Measurements from ENCODE around the gene SULT1C2. TPM values are rescaled to one million over a fixed set of nuclear protein-coding genes. Genes with fewer than 3 reads are reported as not detected.

The SULT1C2 gene
- total RNA-seq, 1 experiment from 2014 or later: 3.9 TPM

DNA sequence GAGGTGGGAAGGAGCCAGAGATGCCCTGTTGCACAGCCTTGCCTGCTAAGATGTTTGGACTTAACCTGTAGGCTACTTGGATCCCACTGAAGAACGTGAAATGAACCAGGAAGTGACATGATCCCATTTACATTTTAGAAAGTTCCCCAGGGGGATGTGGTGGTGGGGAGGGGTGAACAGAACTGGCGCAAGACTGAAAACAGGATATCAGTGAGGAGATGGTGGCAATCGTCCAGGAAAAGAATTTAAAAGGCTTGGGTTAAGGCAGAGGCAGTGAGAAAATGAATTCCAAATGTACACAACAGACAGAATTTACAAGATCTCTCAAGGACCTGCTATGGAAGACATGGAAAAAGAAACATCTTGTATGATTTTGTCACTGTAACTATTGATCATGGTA, 42.3 kb downstream of the SULT1C2 start:
- H3K4me2 ChIP-seq (ENCODE audit: low read length): no peak overlapping the region

More for the DNA sequence above, 42.3 kb downstream of the SULT1C2 start:
- ChIA-PET RAD21 (ENCODE audit: low non-redundant PET in 1 of 2, low total read pairs in 2 of 2, uncharacterized antibody in 2 of 2, unreplicated experiment in 2 of 2) (no interaction called here), POLR2A (no interaction called here), CTCF (no interaction called here)
- Histone ChIP-seq H3K9ac (ENCODE audit: low read length) (no peak overlapping the region), H2AFZ (ENCODE audit: low read depth, low read length, poor library complexity, severe bottlenecking) (no peak overlapping the region), H3K27me3 (ENCODE audit: insufficient read depth, low read length) (peaks cover 8% of the 10 kb centered on the region), H3K4me1 (ENCODE audit: control insufficient read depth in 1 of 2, insufficient read depth in 2 of 2, low read length in 2 of 2) (no peaks in the 10 kb centered on the region), H3K27ac (ENCODE audit: low read depth, low read length) (no peak overlapping the region), H3K9me3 (ENCODE audit: control insufficient read depth in 1 of 2, insufficient read depth in 1 of 2, low read depth in 1 of 2, low read length in 2 of 2) (no peaks in the 10 kb centered on the region), H4K20me1 (ENCODE audit: insufficient read depth) (no peaks in the 10 kb centered on the region), H3K4me3 (replicated peaks in 1 of 2; ENCODE audit: low read depth in 1 of 2, low read length in 2 of 2) (no peak overlapping the region), H3K79me2 (ENCODE audit: insufficient read depth, low read length) (no peaks in the 10 kb centered on the region), H3K9me2 (ENCODE audit: insufficient read depth) (no peaks in the 10 kb centered on the region), H3K36me3 (ENCODE audit: control insufficient read depth in 1 of 2, insufficient read depth in 2 of 2, low read length in 2 of 2) (no peaks in the 10 kb centered on the region)
- intact Hi-C loops (cut with micrococcal nuclease): no loop called here
- BruUV-seq (replicated peaks): no TSS peak
- DNase-seq (ENCODE audit: low read depth, low spot score): no peak
- no peak for ATAC-seq
- TF ChIP-seq SP1 (IDR thresholded peaks at IDR 0.05; ENCODE audit: low read depth) (no peak), ZNF274 (IDR thresholded peaks at IDR 0.05; ENCODE audit: low read depth, low read length) (no peak), YY1 (IDR thresholded peaks at IDR 0.05; ENCODE audit: extremely low read depth, insufficient replicate concordance, low read depth, low read length) (no peak), RAD21 (IDR thresholded peaks at IDR 0.05; ENCODE audit: low read depth) (no peak), CBX3 (IDR thresholded peaks at IDR 0.05; ENCODE audit: low read depth) (no peak), EGR1 (IDR thresholded peaks at IDR 0.05; ENCODE audit: low read depth) (no peak), SRF (IDR thresholded peaks at IDR 0.05; ENCODE audit: low read depth) (no peak), EZH2phosphoT487 (IDR thresholded peaks at IDR 0.05; ENCODE audit: borderline replicate concordance) (no peak), ELF1 (IDR thresholded peaks at IDR 0.05; ENCODE audit: borderline replicate concordance, low read depth) (no peak)
- TF ChIP-seq, protein P1, sequence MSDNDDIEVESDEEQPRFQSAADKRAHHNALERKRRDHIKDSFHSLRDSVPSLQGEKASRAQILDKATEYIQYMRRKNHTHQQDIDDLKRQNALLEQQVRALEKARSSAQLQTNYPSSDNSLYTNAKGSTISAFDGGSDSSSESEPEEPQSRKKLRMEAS (IDR thresholded peaks at IDR 0.05): no peak
- TF ChIP-seq, protein P2, sequence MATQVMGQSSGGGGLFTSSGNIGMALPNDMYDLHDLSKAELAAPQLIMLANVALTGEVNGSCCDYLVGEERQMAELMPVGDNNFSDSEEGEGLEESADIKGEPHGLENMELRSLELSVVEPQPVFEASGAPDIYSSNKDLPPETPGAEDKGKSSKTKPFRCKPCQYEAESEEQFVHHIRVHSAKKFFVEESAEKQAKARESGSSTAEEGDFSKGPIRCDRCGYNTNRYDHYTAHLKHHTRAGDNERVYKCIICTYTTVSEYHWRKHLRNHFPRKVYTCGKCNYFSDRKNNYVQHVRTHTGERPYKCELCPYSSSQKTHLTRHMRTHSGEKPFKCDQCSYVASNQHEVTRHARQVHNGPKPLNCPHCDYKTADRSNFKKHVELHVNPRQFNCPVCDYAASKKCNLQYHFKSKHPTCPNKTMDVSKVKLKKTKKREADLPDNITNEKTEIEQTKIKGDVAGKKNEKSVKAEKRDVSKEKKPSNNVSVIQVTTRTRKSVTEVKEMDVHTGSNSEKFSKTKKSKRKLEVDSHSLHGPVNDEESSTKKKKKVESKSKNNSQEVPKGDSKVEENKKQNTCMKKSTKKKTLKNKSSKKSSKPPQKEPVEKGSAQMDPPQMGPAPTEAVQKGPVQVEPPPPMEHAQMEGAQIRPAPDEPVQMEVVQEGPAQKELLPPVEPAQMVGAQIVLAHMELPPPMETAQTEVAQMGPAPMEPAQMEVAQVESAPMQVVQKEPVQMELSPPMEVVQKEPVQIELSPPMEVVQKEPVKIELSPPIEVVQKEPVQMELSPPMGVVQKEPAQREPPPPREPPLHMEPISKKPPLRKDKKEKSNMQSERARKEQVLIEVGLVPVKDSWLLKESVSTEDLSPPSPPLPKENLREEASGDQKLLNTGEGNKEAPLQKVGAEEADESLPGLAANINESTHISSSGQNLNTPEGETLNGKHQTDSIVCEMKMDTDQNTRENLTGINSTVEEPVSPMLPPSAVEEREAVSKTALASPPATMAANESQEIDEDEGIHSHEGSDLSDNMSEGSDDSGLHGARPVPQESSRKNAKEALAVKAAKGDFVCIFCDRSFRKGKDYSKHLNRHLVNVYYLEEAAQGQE (IDR thresholded peaks at IDR 0.05; ENCODE audit: low read depth): no peak
- TF ChIP-seq, protein P3, sequence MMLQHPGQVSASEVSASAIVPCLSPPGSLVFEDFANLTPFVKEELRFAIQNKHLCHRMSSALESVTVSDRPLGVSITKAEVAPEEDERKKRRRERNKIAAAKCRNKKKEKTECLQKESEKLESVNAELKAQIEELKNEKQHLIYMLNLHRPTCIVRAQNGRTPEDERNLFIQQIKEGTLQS (IDR thresholded peaks at IDR 0.05): no peak
